GM20000 (cell line): ENCODE measurements around the gene LGALS13.
A peak's percentile ranks its signal among the peaks of the same experiment; 100 is the strongest.

Experiments used
- DNase-seq: peaks from one replicate; pipeline ENCODE4 v3.0.0; 2012; ENCODE audit warnings: low spot score
- TF ChIP-seq, protein P1 (sequence below): IDR thresholded peaks from 2 replicates; pipeline ENCODE4 v1.5.1; 2012; ENCODE audit warnings: mild to moderate bottlenecking, control low read depth; ENCODE audit errors: extremely low read depth, missing control alignments

The LGALS13 gene

GRCh38 chr19:39566064-39566463 is 36.3 kb upstream of the LGALS13 start:
- TF ChIP-seq, protein P1, sequence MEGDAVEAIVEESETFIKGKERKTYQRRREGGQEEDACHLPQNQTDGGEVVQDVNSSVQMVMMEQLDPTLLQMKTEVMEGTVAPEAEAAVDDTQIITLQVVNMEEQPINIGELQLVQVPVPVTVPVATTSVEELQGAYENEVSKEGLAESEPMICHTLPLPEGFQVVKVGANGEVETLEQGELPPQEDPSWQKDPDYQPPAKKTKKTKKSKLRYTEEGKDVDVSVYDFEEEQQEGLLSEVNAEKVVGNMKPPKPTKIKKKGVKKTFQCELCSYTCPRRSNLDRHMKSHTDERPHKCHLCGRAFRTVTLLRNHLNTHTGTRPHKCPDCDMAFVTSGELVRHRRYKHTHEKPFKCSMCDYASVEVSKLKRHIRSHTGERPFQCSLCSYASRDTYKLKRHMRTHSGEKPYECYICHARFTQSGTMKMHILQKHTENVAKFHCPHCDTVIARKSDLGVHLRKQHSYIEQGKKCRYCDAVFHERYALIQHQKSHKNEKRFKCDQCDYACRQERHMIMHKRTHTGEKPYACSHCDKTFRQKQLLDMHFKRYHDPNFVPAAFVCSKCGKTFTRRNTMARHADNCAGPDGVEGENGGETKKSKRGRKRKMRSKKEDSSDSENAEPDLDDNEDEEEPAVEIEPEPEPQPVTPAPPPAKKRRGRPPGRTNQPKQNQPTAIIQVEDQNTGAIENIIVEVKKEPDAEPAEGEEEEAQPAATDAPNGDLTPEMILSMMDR = no peak
- no peak for DNase-seq

GRCh38 chr19:39568604-39569003 is 33.7 kb upstream of the LGALS13 start:
- no peak for DNase-seq
- TF ChIP-seq, protein P1 = no peak

DNA sequence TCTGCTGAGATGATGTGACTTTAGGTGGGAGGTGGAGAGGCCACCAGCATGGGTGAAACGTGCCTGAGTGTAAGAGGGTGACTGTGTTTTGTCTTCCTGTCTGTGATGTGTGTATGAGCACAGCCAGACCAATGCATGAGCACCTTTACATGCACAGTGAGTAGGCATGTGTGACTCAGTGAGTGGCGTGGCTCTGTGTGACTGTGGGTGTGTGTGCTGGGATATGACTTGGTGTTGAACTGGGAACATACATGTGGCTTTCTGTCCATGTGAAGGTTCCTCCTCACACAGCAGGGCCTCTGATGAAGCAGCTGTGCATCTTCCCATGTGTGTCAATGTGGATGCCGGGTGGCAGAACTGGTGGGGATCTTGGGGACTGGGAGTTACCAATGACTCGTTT is 19.9 kb upstream of the LGALS13 start:
- TF ChIP-seq, protein P1 = no peak
- DNase-seq = no peak

DNA sequence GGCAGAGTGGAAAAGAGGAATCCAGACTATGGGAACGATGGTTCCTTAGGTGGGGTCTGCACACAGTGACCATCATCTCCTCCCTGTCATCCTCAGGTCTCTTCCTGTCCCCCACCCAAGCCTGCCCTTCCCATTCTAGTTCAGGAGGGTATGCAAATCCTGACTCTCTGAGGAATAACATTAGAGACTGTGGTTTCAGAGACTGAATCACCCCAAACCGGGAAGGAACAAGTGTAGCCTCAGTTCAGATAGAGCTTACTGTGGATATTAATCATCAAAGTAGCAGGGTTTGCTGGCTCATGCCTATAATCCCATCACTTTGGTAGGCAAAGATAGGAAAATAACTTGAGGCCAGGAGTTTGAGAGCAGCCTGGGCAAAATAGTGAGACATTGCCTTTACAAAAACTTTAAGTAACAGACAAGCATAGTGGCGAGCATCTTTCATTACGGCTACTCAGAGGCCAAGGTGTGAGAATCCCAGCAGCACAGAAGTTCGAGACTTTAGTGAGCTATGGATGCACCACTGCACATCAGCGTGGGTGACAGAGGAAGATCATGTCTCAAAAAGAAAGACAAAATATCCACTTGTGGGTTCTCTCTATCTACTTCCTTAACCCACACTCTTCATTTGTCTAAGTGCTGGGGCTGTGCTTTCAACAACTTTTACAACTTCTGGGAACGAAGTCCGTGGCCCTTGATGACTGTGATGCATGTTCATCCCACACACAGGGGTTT is 19.3 kb upstream of the LGALS13 start:
- peak; percentile 15 for DNase-seq
- TF ChIP-seq, protein P1 = no peak

GRCh38 chr19:39587496-39587895 is 14.8 kb upstream of the LGALS13 start:
- TF ChIP-seq, protein P1 = no peak
- no peak for DNase-seq

DNA sequence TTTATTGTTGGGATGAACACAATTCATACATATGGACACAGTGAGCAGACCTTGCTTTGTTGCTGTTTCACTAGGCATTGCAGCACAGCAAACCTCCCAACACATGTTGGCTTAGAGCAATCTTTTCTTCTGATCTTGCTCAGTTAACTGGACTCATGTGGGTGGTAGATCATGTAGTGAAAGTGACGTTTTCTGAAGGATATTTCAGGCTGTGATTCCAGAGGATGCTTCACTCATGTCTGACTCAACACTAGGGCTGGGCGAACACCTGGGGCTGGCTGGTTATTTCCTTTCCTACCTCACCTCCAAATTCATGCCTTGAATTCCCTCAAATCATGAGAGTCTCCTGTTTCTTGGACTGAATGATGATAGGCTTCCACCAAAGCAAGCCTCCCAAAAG is 14.3 kb upstream of the LGALS13 start:
- DNase-seq = no peak

DNA sequence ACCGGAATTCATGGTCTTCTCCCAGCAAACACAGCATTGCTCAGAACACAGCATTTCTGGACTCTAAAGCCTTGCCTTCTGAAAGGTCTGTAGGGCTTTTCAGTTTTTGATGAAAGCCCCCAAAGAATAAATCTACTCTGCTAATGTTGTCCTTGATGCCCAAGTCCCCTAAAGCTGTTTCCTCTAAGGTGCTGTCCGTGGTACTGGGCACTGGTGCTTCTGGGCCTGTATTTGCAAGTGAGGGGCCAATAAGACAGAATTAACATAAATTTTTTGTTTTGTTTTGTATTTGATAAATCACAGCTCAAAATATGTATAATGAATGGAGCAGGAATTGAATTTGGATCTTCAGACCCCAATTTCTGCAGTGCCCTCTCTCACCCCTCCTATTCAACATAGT is 12.1 kb upstream of the LGALS13 start:
- DNase-seq = no peak
- TF ChIP-seq, protein P1 = no peak

More for the DNA sequence above, 14.3 kb upstream of the LGALS13 start:
- TF ChIP-seq, protein P1 = no peak
